CD14-positive monocyte (primary cell): ENCODE data around the gene ENAM. TPM values are rescaled to one million over a fixed set of nuclear protein-coding genes. Genes with fewer than 3 reads are reported as not detected.

Source experiments
- DNase-seq, 3 donors: peaks; one replicate each; pipeline ENCODE4 v3.0.0-alpha.2; 2011 to 2022
- H2AFZ ChIP-seq: 2 replicates; pipeline ENCODE4 v1.6.0; 2012; ENCODE audit warnings: mild to moderate bottlenecking, low read depth, low read length, inconsistent platforms; ENCODE audit not compliant: insufficient read depth, poor library complexity, severe bottlenecking
- H3K27ac ChIP-seq, 2 donors: 1 replicate in 1 of 2; 2 replicates in 1 of 2; pipeline ENCODE4 v1.5.1; 2012 to 2013; ENCODE audit warnings: low read length in 2 of 2, control low read depth in 1 of 2, inconsistent platforms in 1 of 2, low read depth in 1 of 2, mild to moderate bottlenecking in 1 of 2
- H3K27me3 ChIP-seq, 2 donors: one replicate each; pipeline versions ENCODE4 v1.6.0 to v1.6.1; 2011 to 2013; ENCODE audit warnings: low read length in 2 of 2; ENCODE audit not compliant: control insufficient read depth in 2 of 2, insufficient read depth in 2 of 2
- H3K36me3 ChIP-seq, 2 donors: replicated peaks in 1 of 2; 1 replicate in 1 of 2; 2 replicates in 1 of 2; pipeline versions ENCODE4 v1.5.1 to v1.6.1; 2012 to 2013; ENCODE audit warnings: low read length in 2 of 2, control low read depth in 1 of 2, inconsistent platforms in 1 of 2, mild to moderate bottlenecking in 1 of 2; ENCODE audit not compliant: insufficient read depth in 2 of 2, control insufficient read depth in 1 of 2
- H3K4me1 ChIP-seq, 2 donors: 1 replicate in 1 of 2; 2 replicates in 1 of 2; pipeline versions ENCODE4 v1.5.1 to v1.6.1; 2012 to 2013; ENCODE audit warnings: low read length in 2 of 2, control low read depth in 1 of 2, inconsistent platforms in 1 of 2, mild to moderate bottlenecking in 1 of 2, moderate library complexity in 1 of 2; ENCODE audit not compliant: insufficient read depth in 2 of 2, control insufficient read depth in 1 of 2
- H3K4me2 ChIP-seq: replicated peaks from 2 replicates; pipeline ENCODE3; 2012; ENCODE audit warnings: low read length, moderate library complexity, mild to moderate bottlenecking; ENCODE audit not compliant: poor library complexity, severe bottlenecking; ENCODE audit errors: extremely low read depth
- H3K4me3 ChIP-seq, 3 experiments: fragments of 200-600 bp in 1 of 3; sonication (generic) in 1 of 3; replicated peaks in 1 of 3; 1 replicate in 2 of 3; 2 replicates in 1 of 3; pipeline ENCODE4 v1.5.1; 2011 to 2013; ENCODE audit warnings: low read length in 3 of 3, mild to moderate bottlenecking in 3 of 3, control low read depth in 2 of 3, low read depth in 2 of 3, inconsistent platforms in 1 of 3, moderate library complexity in 1 of 3
- H3K79me2 ChIP-seq: 2 replicates; pipeline ENCODE4 v1.6.0; 2012; ENCODE audit warnings: mild to moderate bottlenecking, control low read depth, inconsistent platforms, low read length, moderate library complexity; ENCODE audit not compliant: insufficient read depth
- H3K9ac ChIP-seq: 2 replicates; pipeline ENCODE4 v1.6.0; 2017; ENCODE audit warnings: low read length, mild to moderate bottlenecking; ENCODE audit not compliant: insufficient read depth, poor library complexity, severe bottlenecking
- H3K9me3 ChIP-seq, 2 donors: replicated peaks in 1 of 2; 1 replicate in 1 of 2; 2 replicates in 1 of 2; pipeline versions ENCODE4 v1.5.1 to v1.6.1; 2012 to 2013; ENCODE audit warnings: low read length in 2 of 2, control low read depth in 1 of 2; ENCODE audit not compliant: control insufficient read depth in 1 of 2, insufficient read depth in 1 of 2
- H4K20me1 ChIP-seq: 2 replicates; pipeline ENCODE4 v1.6.0; 2012; ENCODE audit warnings: mild to moderate bottlenecking, low read length, control low read depth, moderate library complexity; ENCODE audit not compliant: insufficient read depth
- H3K27ac Mint-ChIP-seq, 7 donors: one replicate each; pipeline ENCODE4 v1.8.0; 2020; ENCODE audit warnings: mild to moderate bottlenecking in 7 of 7, mixed read lengths in 7 of 7, moderate library complexity in 6 of 7, inconsistent platforms in 2 of 7
- H3K27me3 Mint-ChIP-seq, 3 donors: one replicate each; pipeline ENCODE4 v1.8.0; 2021 to 2022; ENCODE audit warnings: low read depth in 3 of 3, mild to moderate bottlenecking in 3 of 3, mixed read lengths in 3 of 3, moderate library complexity in 3 of 3, inconsistent platforms in 1 of 3
- H3K36me3 Mint-ChIP-seq, 2 donors: one replicate each; pipeline ENCODE4 v1.8.0; 2020; ENCODE audit warnings: mixed read lengths in 2 of 2, inconsistent platforms in 1 of 2, mild to moderate bottlenecking in 1 of 2
- H3K4me1 Mint-ChIP-seq: one replicate; pipeline ENCODE4 v1.8.0; 2020; ENCODE audit warnings: mild to moderate bottlenecking, mixed read lengths
- H3K4me3 Mint-ChIP-seq, 2 donors: one replicate each; pipeline ENCODE4 v1.8.0; 2020; ENCODE audit warnings: mild to moderate bottlenecking in 2 of 2, mixed read lengths in 2 of 2, moderate library complexity in 1 of 2
- H3K9me3 Mint-ChIP-seq, 7 donors: one replicate each; pipeline ENCODE4 v1.8.0; 2020 to 2022; ENCODE audit warnings: mixed read lengths in 7 of 7, mild to moderate bottlenecking in 6 of 7, moderate library complexity in 6 of 7, inconsistent platforms in 2 of 7
- CTCF ChIP-seq: fragments of 200-600 bp; IDR thresholded peaks from one replicate; pipeline ENCODE4 v1.8.0; 2022; ENCODE audit warnings: antibody characterized with exemption, mild to moderate bottlenecking
- WGBS: methylation state at CpG from one replicate; pipeline ENCODE4 v1.1.5; 2013; ENCODE audit warnings: missing lambda C conversion rate; ENCODE audit not compliant: insufficient coverage; 5-methylcytosine and 5-hydroxymethylcytosine counted together
- intact Hi-C, 2 donors: fragments of 100-400 bp; cut with micrococcal nuclease; formaldehyde crosslinking; loops; one replicate each; pipeline versions ENCODE4 v1.15.0 to v1.15.1; 2023
- polyA plus RNA-seq, 3 donors: library from polyadenylated mRNA; depleted of rRNA in 1 of 3; unstranded in 2 of 3; stranded (reverse) in 1 of 3; fragments of 300-500 nt in 2 of 3; fragments of >200 nt in 1 of 3; fragmentation: Illumina TruSeq in 2 of 3; gene quantifications; 1 replicate in 2 of 3; 2 replicates in 1 of 3; pipeline ENCODE4 v1.2.3, GENCODE V29; 2012 to 2021

The ENAM gene
- polyA plus RNA-seq, 3 donors = not detected

GRCh38 chr4:70627620-70628019 lies 924 bp upstream of the ENAM start:
- Mint-ChIP-seq H3K9me3 (no peaks in the 10 kb centered on the region), H3K4me3 (no peak overlapping the region), H3K4me1 (no peaks in the 10 kb centered on the region), H3K27me3 (peaks cover 0 to 3% (median 0%) of the 10 kb centered on the region in 3 donors), H3K36me3 (no peaks in the 10 kb centered on the region), H3K27ac (no peak overlapping the region)
- H3K79me2 ChIP-seq = no peaks in the 10 kb centered on the region
- intact Hi-C loops = no loop called here
- TF ChIP-seq CTCF = no peak
- H4K20me1 ChIP-seq = no peaks in the 10 kb centered on the region
- H3K36me3 ChIP-seq = no peaks in the 10 kb centered on the region
- H3K9ac ChIP-seq = no peak overlapping the region
- H3K4me2 ChIP-seq = no peak overlapping the region
- H3K4me1 ChIP-seq = no peaks in the 10 kb centered on the region
- H3K9me3 ChIP-seq = no peaks in the 10 kb centered on the region
- H3K4me3 ChIP-seq = no peak overlapping the region
- H3K27ac ChIP-seq = no peak overlapping the region
- H2AFZ ChIP-seq = no peak overlapping the region
- H3K27me3 ChIP-seq = no peaks in the 10 kb centered on the region
- no peak for DNase-seq
- no CpG with 5 or more reads among the region's 1 CpG for WGBS

- peaks cover 0 to 3% (median 0%) of the 10 kb centered on the region in 3 donors for H3K27me3 Mint-ChIP-seq
- no peaks in the 10 kb centered on the region for H3K36me3 Mint-ChIP-seq
Measured at GRCh38 chr4:70629469-70630090, 1.0 kb downstream of the ENAM start.

More at GRCh38 chr4:70629469-70630090, 1.0 kb downstream of the ENAM start:
- Histone ChIP-seq H4K20me1 (no peaks in the 10 kb centered on the region), H3K4me3 (no peak overlapping the region), H3K9me3 (no peaks in the 10 kb centered on the region), H3K9ac (no peak overlapping the region), H3K27me3 (no peaks in the 10 kb centered on the region), H3K36me3 (no peaks in the 10 kb centered on the region), H2AFZ (no peak overlapping the region), H3K4me2 (no peak overlapping the region), H3K27ac (no peak overlapping the region), H3K4me1 (no peaks in the 10 kb centered on the region), H3K79me2 (no peaks in the 10 kb centered on the region)
- peaks cover 0 to 2% (median 0%) of the 10 kb centered on the region in 7 donors for H3K9me3 Mint-ChIP-seq
- H3K4me1 Mint-ChIP-seq = no peaks in the 10 kb centered on the region
- no CpG with 5 or more reads among the region's 1 CpG for WGBS
- TF ChIP-seq CTCF = no peak
- no peak overlapping the region for H3K4me3 Mint-ChIP-seq
- intact Hi-C loops = no loop called here
- DNase-seq = no peak
- no peak overlapping the region for H3K27ac Mint-ChIP-seq
